Effector memory CD4-positive, alpha-beta T cell (primary cell): ENCODE measurements around the gene BCAR3.

Experiments
- DNase-seq, 3 donors: peaks; one replicate each; pipeline ENCODE4 v3.0.0-alpha.2; 2020
- H3K27ac ChIP-seq: 2 replicates; pipeline ENCODE4 v1.7.0; 2013; ENCODE audit warnings: mild to moderate bottlenecking, low read length, moderate library complexity; ENCODE audit not compliant: insufficient read depth, poor library complexity, severe bottlenecking
- H3K27me3 ChIP-seq: replicated peaks from 2 replicates; pipeline ENCODE4 v1.7.0; 2013; ENCODE audit warnings: mild to moderate bottlenecking, low read length; ENCODE audit not compliant: insufficient read depth, control insufficient read depth, poor library complexity, severe bottlenecking
- H3K36me3 ChIP-seq: 2 replicates; pipeline ENCODE4 v1.7.0; 2013; ENCODE audit warnings: mild to moderate bottlenecking, low read length, moderate library complexity; ENCODE audit not compliant: control insufficient read depth, insufficient read depth
- H3K4me1 ChIP-seq: 2 replicates; pipeline ENCODE4 v1.7.0; 2013; ENCODE audit warnings: low read length, mild to moderate bottlenecking; ENCODE audit not compliant: control insufficient read depth, insufficient read depth, poor library complexity, severe bottlenecking
- H3K4me3 ChIP-seq: 2 replicates; pipeline ENCODE4 v1.7.0; 2013; ENCODE audit warnings: low read length, low read depth, mild to moderate bottlenecking; ENCODE audit not compliant: insufficient read depth, poor library complexity, severe bottlenecking
- H3K9me3 ChIP-seq: 2 replicates; pipeline ENCODE4 v1.7.0; 2013; ENCODE audit warnings: mild to moderate bottlenecking, low read length, moderate library complexity; ENCODE audit not compliant: control insufficient read depth

The BCAR3 gene

GRCh38 chr1:93518516-93518915 lies 163.1 kb downstream of the BCAR3 start:
- Histone ChIP-seq H3K27ac (no peak overlapping the region), H3K4me1 (no peaks in the 10 kb centered on the region), H3K27me3 (no peaks in the 10 kb centered on the region), H3K4me3 (no peak overlapping the region), H3K36me3 (no peaks in the 10 kb centered on the region), H3K9me3 (no peaks in the 10 kb centered on the region)
- no peak for DNase-seq

- DNase-seq: no peak
- Histone ChIP-seq H3K9me3 (no peaks in the 10 kb centered on the region), H3K36me3 (no peaks in the 10 kb centered on the region), H3K27ac (no peak overlapping the region), H3K4me1 (no peaks in the 10 kb centered on the region), H3K27me3 (no peaks in the 10 kb centered on the region), H3K4me3 (no peak overlapping the region)
Measured at GRCh38 chr1:93516164-93516563, 165.5 kb downstream of the BCAR3 start.
